ENCODE measurements around the gene VPS13D. TPM values are rescaled to one million over a fixed set of nuclear protein-coding genes. Genes with fewer than 3 reads are reported as not detected.

VPS13D gene
- total and polyA plus RNA-seq, 10 of the 15 experiments (the other 5 are each of a cell fraction or from before 2014, with no cell fraction given), result 1.4 to 16.9 (median 8.5) TPM

DNA sequence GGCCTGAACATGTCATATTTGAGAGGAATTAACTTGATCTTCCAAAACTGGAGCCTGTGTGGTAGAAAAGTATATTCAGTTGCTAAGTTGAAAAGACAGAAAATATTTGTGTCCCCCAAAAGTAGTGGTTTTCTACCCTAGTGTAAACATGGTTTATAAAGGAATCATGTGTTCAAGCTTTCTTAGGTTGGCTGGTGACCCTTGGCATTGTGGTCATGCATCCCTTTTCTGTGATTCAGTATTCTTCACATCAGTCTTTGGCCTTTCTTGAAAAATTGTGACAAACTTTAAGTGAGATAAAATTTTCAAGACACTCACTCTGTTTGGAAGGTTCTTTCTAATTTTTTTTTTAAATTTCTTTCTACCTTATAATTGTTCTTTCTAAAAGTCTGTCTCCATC is 195.0 kb downstream of the VPS13D start (continued):
- TF ChIP-seq, protein P1, sequence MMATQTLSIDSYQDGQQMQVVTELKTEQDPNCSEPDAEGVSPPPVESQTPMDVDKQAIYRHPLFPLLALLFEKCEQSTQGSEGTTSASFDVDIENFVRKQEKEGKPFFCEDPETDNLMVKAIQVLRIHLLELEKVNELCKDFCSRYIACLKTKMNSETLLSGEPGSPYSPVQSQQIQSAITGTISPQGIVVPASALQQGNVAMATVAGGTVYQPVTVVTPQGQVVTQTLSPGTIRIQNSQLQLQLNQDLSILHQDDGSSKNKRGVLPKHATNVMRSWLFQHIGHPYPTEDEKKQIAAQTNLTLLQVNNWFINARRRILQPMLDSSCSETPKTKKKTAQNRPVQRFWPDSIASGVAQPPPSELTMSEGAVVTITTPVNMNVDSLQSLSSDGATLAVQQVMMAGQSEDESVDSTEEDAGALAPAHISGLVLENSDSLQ (IDR thresholded peaks at IDR 0.05), result no peak

DNA sequence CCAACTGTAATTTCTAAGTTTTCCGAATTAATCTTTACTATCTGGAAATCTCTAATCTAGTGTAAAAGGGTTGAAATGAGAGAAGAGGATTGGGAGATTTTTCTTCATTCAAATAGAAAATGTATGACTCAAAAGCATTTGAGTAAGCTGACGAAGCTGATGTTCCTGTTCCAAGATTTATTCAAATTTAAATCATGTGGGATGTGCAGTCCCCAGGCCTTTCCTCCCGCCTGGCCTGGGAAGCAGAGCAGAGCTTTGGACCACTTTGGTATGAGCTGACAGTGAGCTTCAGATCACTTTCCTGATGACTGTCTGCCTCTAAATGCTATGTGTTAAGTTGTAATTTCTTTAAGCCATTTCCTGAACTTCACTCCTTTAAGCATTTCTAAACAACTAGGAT is 196.2 kb downstream of the VPS13D start:
- no peak overlapping the region for H3K27ac ChIP-seq (ENCODE audit: control insufficient read depth, insufficient read depth)
- H2AFZ ChIP-seq (ENCODE audit: control insufficient read depth, low read depth, low read length), result no peak overlapping the region
- ATAC-seq (no peak), FAIRE-seq (no peak), DNase-seq (ENCODE audit: low read depth, low spot score) (no peak)
- no peak overlapping the region for H3K4me3 ChIP-seq
- no peak overlapping the region for H3K9ac ChIP-seq (ENCODE audit: control insufficient read depth, insufficient read depth, low read length)
- in situ Hi-C loops (cut with MboI) (no loop called here), intact Hi-C loops (cut with micrococcal nuclease; ENCODE audit: unreplicated experiment) (no loop called here)
- no peaks in the 10 kb centered on the region for H3K79me2 ChIP-seq (ENCODE audit: control insufficient read depth, insufficient read depth, low read length)
- no peaks in the 10 kb centered on the region for H3K27me3 ChIP-seq (replicated peaks in 1 of 2; ENCODE audit: control insufficient read depth in 2 of 2, insufficient read depth in 2 of 2, low read length in 1 of 2)
- ChIA-PET RAD21 (ENCODE audit: unreplicated experiment) (interaction anchor here (1.8 kb wide), 1 partner anchor 9 kb away, joined by 6 read pairs; no protein-coding TSS in a partner anchor), CTCF (interaction anchor here (1.4 to 2.0 kb wide), 2 partner anchors 9 to 18 kb away, joined by 4 to 5 read pairs; no protein-coding TSS in a partner anchor), SMC1A (ENCODE audit: uncharacterized antibody, unreplicated experiment) (interaction anchor here (0.9 to 1.4 kb wide), 2 partner anchors 101 to 191 kb away, joined by 3 to 4 read pairs; no protein-coding TSS in a partner anchor), POLR2A (no interaction called here)
- BruUV-seq (replicated peaks), result no TSS peak
- no peaks in the 10 kb centered on the region for H3K36me3 ChIP-seq (ENCODE audit: control insufficient read depth in 2 of 2, insufficient read depth in 2 of 2, low read length in 1 of 2)
- WGBS (ENCODE audit: insufficient coverage, insufficient replicate concordance, low lambda C conversion rate, missing lambda C conversion rate), result 80% methylated on average over 3 of the region's 3 CpGs
- H3K4me2 ChIP-seq (ENCODE audit: control insufficient read depth, insufficient read depth), result no peak overlapping the region
- no peaks in the 10 kb centered on the region for H3K9me3 ChIP-seq (replicated peaks; ENCODE audit: control insufficient read depth, insufficient read depth, low read length)
- no peaks in the 10 kb centered on the region for H3K4me1 ChIP-seq (ENCODE audit: control insufficient read depth, insufficient read depth, low read length)
- no peaks in the 10 kb centered on the region; the same call in 1 of the 2 replicates for H4K20me1 ChIP-seq (ENCODE audit: control insufficient read depth, insufficient read depth)
- TF ChIP-seq YBX1 (IDR thresholded peaks at IDR 0.05) (no peak), EP300 (IDR thresholded peaks at IDR 0.05; ENCODE audit: borderline replicate concordance in 1 of 2, control insufficient read depth in 1 of 2, low read depth in 2 of 2, low read length in 2 of 2) (no peak), CHD2 (IDR thresholded peaks at IDR 0.05; ENCODE audit: borderline replicate concordance, low read depth, low read length) (no peak), IKZF1 (conservative IDR thresholded peaks at IDR 0.05) (no peak), SP1 (IDR thresholded peaks at IDR 0.05; ENCODE audit: low read depth, low read length) (no peak)
- TF ChIP-seq, protein P2, sequence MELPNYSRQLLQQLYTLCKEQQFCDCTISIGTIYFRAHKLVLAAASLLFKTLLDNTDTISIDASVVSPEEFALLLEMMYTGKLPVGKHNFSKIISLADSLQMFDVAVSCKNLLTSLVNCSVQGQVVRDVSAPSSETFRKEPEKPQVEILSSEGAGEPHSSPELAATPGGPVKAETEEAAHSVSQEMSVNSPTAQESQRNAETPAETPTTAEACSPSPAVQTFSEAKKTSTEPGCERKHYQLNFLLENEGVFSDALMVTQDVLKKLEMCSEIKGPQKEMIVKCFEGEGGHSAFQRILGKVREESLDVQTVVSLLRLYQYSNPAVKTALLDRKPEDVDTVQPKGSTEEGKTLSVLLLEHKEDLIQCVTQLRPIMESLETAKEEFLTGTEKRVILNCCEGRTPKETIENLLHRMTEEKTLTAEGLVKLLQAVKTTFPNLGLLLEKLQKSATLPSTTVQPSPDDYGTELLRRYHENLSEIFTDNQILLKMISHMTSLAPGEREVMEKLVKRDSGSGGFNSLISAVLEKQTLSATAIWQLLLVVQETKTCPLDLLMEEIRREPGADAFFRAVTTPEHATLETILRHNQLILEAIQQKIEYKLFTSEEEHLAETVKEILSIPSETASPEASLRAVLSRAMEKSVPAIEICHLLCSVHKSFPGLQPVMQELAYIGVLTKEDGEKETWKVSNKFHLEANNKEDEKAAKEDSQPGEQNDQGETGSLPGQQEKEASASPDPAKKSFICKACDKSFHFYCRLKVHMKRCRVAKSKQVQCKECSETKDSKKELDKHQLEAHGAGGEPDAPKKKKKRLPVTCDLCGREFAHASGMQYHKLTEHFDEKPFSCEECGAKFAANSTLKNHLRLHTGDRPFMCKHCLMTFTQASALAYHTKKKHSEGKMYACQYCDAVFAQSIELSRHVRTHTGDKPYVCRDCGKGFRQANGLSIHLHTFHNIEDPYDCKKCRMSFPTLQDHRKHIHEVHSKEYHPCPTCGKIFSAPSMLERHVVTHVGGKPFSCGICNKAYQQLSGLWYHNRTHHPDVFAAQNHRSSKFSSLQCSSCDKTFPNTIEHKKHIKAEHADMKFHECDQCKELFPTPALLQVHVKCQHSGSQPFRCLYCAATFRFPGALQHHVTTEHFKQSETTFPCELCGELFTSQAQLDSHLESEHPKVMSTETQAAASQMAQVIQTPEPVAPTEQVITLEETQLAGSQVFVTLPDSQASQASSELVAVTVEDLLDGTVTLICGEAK (IDR thresholded peaks at IDR 0.05; ENCODE audit: borderline replicate concordance), result no peak
- TF ChIP-seq, protein P3, sequence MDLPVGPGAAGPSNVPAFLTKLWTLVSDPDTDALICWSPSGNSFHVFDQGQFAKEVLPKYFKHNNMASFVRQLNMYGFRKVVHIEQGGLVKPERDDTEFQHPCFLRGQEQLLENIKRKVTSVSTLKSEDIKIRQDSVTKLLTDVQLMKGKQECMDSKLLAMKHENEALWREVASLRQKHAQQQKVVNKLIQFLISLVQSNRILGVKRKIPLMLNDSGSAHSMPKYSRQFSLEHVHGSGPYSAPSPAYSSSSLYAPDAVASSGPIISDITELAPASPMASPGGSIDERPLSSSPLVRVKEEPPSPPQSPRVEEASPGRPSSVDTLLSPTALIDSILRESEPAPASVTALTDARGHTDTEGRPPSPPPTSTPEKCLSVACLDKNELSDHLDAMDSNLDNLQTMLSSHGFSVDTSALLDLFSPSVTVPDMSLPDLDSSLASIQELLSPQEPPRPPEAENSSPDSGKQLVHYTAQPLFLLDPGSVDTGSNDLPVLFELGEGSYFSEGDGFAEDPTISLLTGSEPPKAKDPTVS (IDR thresholded peaks at IDR 0.05; ENCODE audit: low read depth, low read length), result no peak
- TF ChIP-seq, protein P4, sequence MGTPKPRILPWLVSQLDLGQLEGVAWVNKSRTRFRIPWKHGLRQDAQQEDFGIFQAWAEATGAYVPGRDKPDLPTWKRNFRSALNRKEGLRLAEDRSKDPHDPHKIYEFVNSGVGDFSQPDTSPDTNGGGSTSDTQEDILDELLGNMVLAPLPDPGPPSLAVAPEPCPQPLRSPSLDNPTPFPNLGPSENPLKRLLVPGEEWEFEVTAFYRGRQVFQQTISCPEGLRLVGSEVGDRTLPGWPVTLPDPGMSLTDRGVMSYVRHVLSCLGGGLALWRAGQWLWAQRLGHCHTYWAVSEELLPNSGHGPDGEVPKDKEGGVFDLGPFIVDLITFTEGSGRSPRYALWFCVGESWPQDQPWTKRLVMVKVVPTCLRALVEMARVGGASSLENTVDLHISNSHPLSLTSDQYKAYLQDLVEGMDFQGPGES (IDR thresholded peaks at IDR 0.05), result no peak
- TF ChIP-seq, protein P5, sequence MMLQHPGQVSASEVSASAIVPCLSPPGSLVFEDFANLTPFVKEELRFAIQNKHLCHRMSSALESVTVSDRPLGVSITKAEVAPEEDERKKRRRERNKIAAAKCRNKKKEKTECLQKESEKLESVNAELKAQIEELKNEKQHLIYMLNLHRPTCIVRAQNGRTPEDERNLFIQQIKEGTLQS (IDR thresholded peaks at IDR 0.05; ENCODE audit: borderline replicate concordance, extremely low read depth, low read depth, low read length), result no peak
- TF ChIP-seq, protein P6, sequence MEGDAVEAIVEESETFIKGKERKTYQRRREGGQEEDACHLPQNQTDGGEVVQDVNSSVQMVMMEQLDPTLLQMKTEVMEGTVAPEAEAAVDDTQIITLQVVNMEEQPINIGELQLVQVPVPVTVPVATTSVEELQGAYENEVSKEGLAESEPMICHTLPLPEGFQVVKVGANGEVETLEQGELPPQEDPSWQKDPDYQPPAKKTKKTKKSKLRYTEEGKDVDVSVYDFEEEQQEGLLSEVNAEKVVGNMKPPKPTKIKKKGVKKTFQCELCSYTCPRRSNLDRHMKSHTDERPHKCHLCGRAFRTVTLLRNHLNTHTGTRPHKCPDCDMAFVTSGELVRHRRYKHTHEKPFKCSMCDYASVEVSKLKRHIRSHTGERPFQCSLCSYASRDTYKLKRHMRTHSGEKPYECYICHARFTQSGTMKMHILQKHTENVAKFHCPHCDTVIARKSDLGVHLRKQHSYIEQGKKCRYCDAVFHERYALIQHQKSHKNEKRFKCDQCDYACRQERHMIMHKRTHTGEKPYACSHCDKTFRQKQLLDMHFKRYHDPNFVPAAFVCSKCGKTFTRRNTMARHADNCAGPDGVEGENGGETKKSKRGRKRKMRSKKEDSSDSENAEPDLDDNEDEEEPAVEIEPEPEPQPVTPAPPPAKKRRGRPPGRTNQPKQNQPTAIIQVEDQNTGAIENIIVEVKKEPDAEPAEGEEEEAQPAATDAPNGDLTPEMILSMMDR (IDR thresholded peaks at IDR 0.05 in 2 of 3, conservative IDR thresholded peaks at IDR 0.05 in 1 of 3; ENCODE audit: control insufficient read depth in 2 of 3, extremely low read depth in 1 of 3, insufficient read depth in 1 of 3, low read depth in 3 of 3, low read length in 3 of 3), result no peak
